Panc1 (cell line): Measurements from ENCODE around the gene KRTAP9-2. TPM values are rescaled to one million over a fixed set of nuclear protein-coding genes. Genes with fewer than 3 reads are reported as not detected.
"Not testable (repeated sequence)": the region's sequence is repeated elsewhere in the genome, so short reads cannot be mapped to it uniquely, and the experiment has no call there.

Experiments used
- ATAC-seq: fragments of 200-7000 bp; cut with Tn5 transposase; 2 replicates; pipeline ENCODE4 v1.9.1; 2020; ENCODE audit warnings: mild to moderate bottlenecking, moderate library complexity
- BruUV-seq: library from RNA; stranded (reverse); fragments of 400-500 nt; replicated peaks from 2 replicates; lab custom pipeline; 2021; lab: Mats Ljungman, UMichigan
- CTCF ChIA-PET: fragments of 300-600 bp; sonication (Branson Sonifier 250); formaldehyde crosslinking; loops from one replicate; lab custom pipeline; 2022; ENCODE audit warnings: antibody characterized with exemption; lab: Charles Lee
- POLR2A ChIA-PET: fragments of 300-600 bp; sonication (Branson Sonifier 250); formaldehyde crosslinking; loops from one replicate; lab custom pipeline; 2022; ENCODE audit warnings: antibody characterized with exemption; lab: Charles Lee
- DNase-seq: peaks from one replicate; pipeline ENCODE4 v3.0.0-alpha.2; 2010; ENCODE audit warnings: low read depth, low spot score
- H3K27ac ChIP-seq: 2 replicates; pipeline ENCODE4 v1.5.1; 2011; ENCODE audit warnings: mild to moderate bottlenecking, low read length, inconsistent platforms
- H3K27me3 ChIP-seq: fragments of 200-500 bp; sonication (Bioruptor generic); 2 replicates; pipeline ENCODE4 v1.6.0; 2014; ENCODE audit warnings: low read length, inconsistent platforms; ENCODE audit not compliant: control insufficient read depth, insufficient read depth
- H3K36me3 ChIP-seq: fragments of 200-500 bp; sonication (Bioruptor generic); 2 replicates; pipeline ENCODE4 v1.5.1; 2014; ENCODE audit warnings: inconsistent platforms, mild to moderate bottlenecking, low read length, moderate library complexity; ENCODE audit not compliant: control insufficient read depth, insufficient read depth
- H3K4me1 ChIP-seq: 2 replicates; pipeline ENCODE4 v1.5.1; 2011; ENCODE audit warnings: inconsistent platforms, mild to moderate bottlenecking, low read length, moderate library complexity; ENCODE audit not compliant: control insufficient read depth, insufficient read depth
- H3K4me3 ChIP-seq, 2 experiments: 2 replicates each; pipeline ENCODE4 v1.5.1; 2011 to 2012; ENCODE audit warnings: low read depth in 2 of 2, low read length in 2 of 2, mild to moderate bottlenecking in 2 of 2, inconsistent platforms in 1 of 2, moderate library complexity in 1 of 2
- H3K9me3 ChIP-seq: fragments of 200-500 bp; sonication (Bioruptor generic); 2 replicates; pipeline ENCODE4 v1.5.1; 2014; ENCODE audit warnings: low read depth, mild to moderate bottlenecking, inconsistent platforms, low read length, moderate library complexity; ENCODE audit not compliant: control insufficient read depth, insufficient read depth
- CTCF ChIP-seq: fragments of 450-650 bp; IDR thresholded peaks from 2 replicates; pipeline ENCODE4 v1.5.1; 2017; ENCODE audit warnings: mild to moderate bottlenecking
- POLR2AphosphoS5 ChIP-seq: IDR thresholded peaks from 2 replicates; pipeline ENCODE4 v1.6.1; 2012; ENCODE audit warnings: mild to moderate bottlenecking, low read depth, low read length, moderate library complexity
- SIN3A ChIP-seq: IDR thresholded peaks from 2 replicates; pipeline ENCODE4 v1.6.1; 2012; ENCODE audit warnings: low read depth, mild to moderate bottlenecking, low read length, moderate library complexity, borderline replicate concordance; ENCODE audit not compliant: insufficient read depth
- TCF7L2 ChIP-seq: IDR thresholded peaks from 2 replicates; pipeline ENCODE4 v1.6.1; 2011; ENCODE audit warnings: mild to moderate bottlenecking, low read depth, low read length, inconsistent platforms
- in situ Hi-C: cut with HindIII; loops from 2 replicates; pipeline ENCODE4 v1.10.0; 2016; ENCODE audit warnings: low sequenced_read_pairs, low pct_unique_long_range_greater_than_20kb
- intact Hi-C: fragments of 100-400 bp; cut with micrococcal nuclease; formaldehyde crosslinking; loops from one replicate; pipeline ENCODE4 v1.10.0; 2022; ENCODE audit not compliant: unreplicated experiment
- total RNA-seq: library from RNA; stranded (reverse); gene quantifications from one replicate; pipeline ENCODE4 v1.2.1, GENCODE V29; 2021; ENCODE audit not compliant: unreplicated experiment
- TF ChIP-seq, protein P1 (sequence below), 2 experiments: IDR thresholded peaks; 2 replicates each; pipeline ENCODE4 v1.6.1; 2011 to 2012; ENCODE audit warnings: low read depth in 2 of 2, control low read depth in 1 of 2, low read length in 1 of 2, mild to moderate bottlenecking in 1 of 2, moderate library complexity in 1 of 2; ENCODE audit not compliant: insufficient read depth in 1 of 2

The KRTAP9-2 gene
- total RNA-seq, 1 experiment from 2014 or later, result not detected

- H3K27me3 ChIP-seq, result peaks cover 30% of the 10 kb centered on the region
- in situ Hi-C loops, POLR2A ChIA-PET: not testable (repeated sequence)
Measured at GRCh38 chr17:41255381-41256290, 29.2 kb downstream of the KRTAP9-2 start, which contains the start of gene KRTAP9-9. Gene KRTAP9-9, plus strand, starts transcription at chr17:41255384.

DNA sequence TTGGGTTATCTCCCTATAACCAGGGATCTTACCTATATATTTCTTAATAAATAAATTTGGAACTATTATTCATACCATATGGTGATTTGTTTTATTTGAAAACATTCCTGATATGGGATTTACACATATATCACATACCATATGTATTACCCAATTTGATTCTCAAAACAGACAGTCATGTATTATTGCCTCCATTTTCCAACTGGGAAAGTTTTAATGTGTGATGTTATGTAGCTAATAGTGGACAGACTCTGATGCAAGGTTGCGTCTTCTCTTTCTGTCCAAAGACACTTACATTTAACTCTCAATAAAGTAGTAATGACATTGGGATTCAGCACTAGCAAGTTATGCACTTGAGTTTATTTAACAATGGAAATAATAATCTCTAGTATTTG, 29.8 kb downstream of the KRTAP9-2 start:
- ChIA-PET POLR2A (no interaction called here), CTCF (no interaction called here)
- no TSS peak for BruUV-seq

More at GRCh38 chr17:41255381-41256290, 29.2 kb downstream of the KRTAP9-2 start, which contains the start of gene KRTAP9-9:
- H3K4me3 ChIP-seq, H3K4me1 ChIP-seq, CTCF ChIA-PET, H3K27ac ChIP-seq, H3K36me3 ChIP-seq, intact Hi-C loops, ATAC-seq, BruUV-seq, H3K9me3 ChIP-seq, DNase-seq: not testable (repeated sequence)

More for the DNA sequence above, 29.8 kb downstream of the KRTAP9-2 start:
- DNase-seq, result no peak
- Histone ChIP-seq H3K4me3 (no peak overlapping the region), H3K27me3 (peaks cover 27% of the 10 kb centered on the region), H3K36me3 (no peaks in the 10 kb centered on the region), H3K4me1 (no peaks in the 10 kb centered on the region), H3K9me3 (no peaks in the 10 kb centered on the region), H3K27ac (no peak overlapping the region)
- TF ChIP-seq SIN3A (no peak), CTCF (no peak), TCF7L2 (no peak), POLR2AphosphoS5 (no peak)
- TF ChIP-seq, protein P1, sequence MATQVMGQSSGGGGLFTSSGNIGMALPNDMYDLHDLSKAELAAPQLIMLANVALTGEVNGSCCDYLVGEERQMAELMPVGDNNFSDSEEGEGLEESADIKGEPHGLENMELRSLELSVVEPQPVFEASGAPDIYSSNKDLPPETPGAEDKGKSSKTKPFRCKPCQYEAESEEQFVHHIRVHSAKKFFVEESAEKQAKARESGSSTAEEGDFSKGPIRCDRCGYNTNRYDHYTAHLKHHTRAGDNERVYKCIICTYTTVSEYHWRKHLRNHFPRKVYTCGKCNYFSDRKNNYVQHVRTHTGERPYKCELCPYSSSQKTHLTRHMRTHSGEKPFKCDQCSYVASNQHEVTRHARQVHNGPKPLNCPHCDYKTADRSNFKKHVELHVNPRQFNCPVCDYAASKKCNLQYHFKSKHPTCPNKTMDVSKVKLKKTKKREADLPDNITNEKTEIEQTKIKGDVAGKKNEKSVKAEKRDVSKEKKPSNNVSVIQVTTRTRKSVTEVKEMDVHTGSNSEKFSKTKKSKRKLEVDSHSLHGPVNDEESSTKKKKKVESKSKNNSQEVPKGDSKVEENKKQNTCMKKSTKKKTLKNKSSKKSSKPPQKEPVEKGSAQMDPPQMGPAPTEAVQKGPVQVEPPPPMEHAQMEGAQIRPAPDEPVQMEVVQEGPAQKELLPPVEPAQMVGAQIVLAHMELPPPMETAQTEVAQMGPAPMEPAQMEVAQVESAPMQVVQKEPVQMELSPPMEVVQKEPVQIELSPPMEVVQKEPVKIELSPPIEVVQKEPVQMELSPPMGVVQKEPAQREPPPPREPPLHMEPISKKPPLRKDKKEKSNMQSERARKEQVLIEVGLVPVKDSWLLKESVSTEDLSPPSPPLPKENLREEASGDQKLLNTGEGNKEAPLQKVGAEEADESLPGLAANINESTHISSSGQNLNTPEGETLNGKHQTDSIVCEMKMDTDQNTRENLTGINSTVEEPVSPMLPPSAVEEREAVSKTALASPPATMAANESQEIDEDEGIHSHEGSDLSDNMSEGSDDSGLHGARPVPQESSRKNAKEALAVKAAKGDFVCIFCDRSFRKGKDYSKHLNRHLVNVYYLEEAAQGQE (IDR thresholded peaks at IDR 0.05; ENCODE audit: insufficient read depth in 1 of 2, low read depth in 2 of 2, low read length in 1 of 2), result no peak
- intact Hi-C loops, result no loop called here
- in situ Hi-C loops, result no loop called here
- no peak for ATAC-seq
